NCI-H2171 (cell line): ENCODE measurements around the gene ZNF335.
A peak's percentile ranks its signal among the peaks of the same experiment; 100 is the strongest.

Source experiments
- DNase-seq: peaks from one replicate; lab custom pipeline; 2025; lab: John Stamatoyannopoulos, UW

ZNF335 gene

GRCh38 chr20:45971675-45972499 lies at the start of gene ZNF335:
ZNF335 (minus strand) TSS chr20:45972203; CDS start chr20:45971410, 793 bp downstream.
- peak; percentile 97 for DNase-seq

GRCh38 chr20:46020555-46020954 lies 48.6 kb upstream of the ZNF335 start:
- DNase-seq = no peak

GRCh38 chr20:46018611-46019010 lies 46.6 kb upstream of the ZNF335 start:
- DNase-seq = no peak

GRCh38 chr20:46018112-46018511 lies 46.1 kb upstream of the ZNF335 start:
- DNase-seq = no peak

- no peak for DNase-seq
Observed at GRCh38 chr20:46017272-46017671, 45.3 kb upstream of the ZNF335 start.

- DNase-seq = no peak
Observed at GRCh38 chr20:46014517-46015396, 42.8 kb upstream of the ZNF335 start.

- peak; percentile 88 for DNase-seq
Observed at GRCh38 chr20:46013829-46014516, 42.0 kb upstream of the ZNF335 start.

GRCh38 chr20:46013322-46013828 lies 41.4 kb upstream of the ZNF335 start:
- DNase-seq = no peak

GRCh38 chr20:46012921-46013320 lies 40.9 kb upstream of the ZNF335 start:
- DNase-seq = no peak

GRCh38 chr20:46011631-46012482 lies 39.9 kb upstream of the ZNF335 start:
- DNase-seq = no peak

- no peak for DNase-seq
Observed at GRCh38 chr20:46010491-46011391, 38.7 kb upstream of the ZNF335 start.

- DNase-seq = no peak
Observed at GRCh38 chr20:46009816-46010215, 37.8 kb upstream of the ZNF335 start.

GRCh38 chr20:46007671-46008070 lies 35.7 kb upstream of the ZNF335 start:
- no peak for DNase-seq

- DNase-seq = no peak
Observed at GRCh38 chr20:46006964-46007363, 35.0 kb upstream of the ZNF335 start.

GRCh38 chr20:46006022-46006705 lies 34.2 kb upstream of the ZNF335 start:
- no peak for DNase-seq

GRCh38 chr20:46004889-46005473 lies 33.0 kb upstream of the ZNF335 start:
- DNase-seq = peak; percentile 75

GRCh38 chr20:46004187-46004586 lies 32.2 kb upstream of the ZNF335 start:
- DNase-seq = no peak

GRCh38 chr20:46002008-46002407 lies 30.0 kb upstream of the ZNF335 start:
- DNase-seq = no peak

- no peak for DNase-seq
Observed at GRCh38 chr20:46001498-46001897, 29.5 kb upstream of the ZNF335 start.
